WERI-Rb-1 (cell line): ENCODE measurements around the gene CCDC91.

Source experiments
- DNase-seq: peaks from one replicate; pipeline ENCODE4 v3.0.0-alpha.2; 2020
- H3K27ac ChIP-seq: fragments of 250-450 bp; sonication (Bioruptor Pico); 2 replicates; pipeline ENCODE4 v1.5.1; 2020; ENCODE audit warnings: mild to moderate bottlenecking, moderate library complexity
- H3K27me3 ChIP-seq: fragments of 250-450 bp; sonication (Bioruptor Pico); 2 replicates; pipeline ENCODE4 v1.5.1; 2021; ENCODE audit warnings: mild to moderate bottlenecking, low read depth, moderate library complexity; ENCODE audit not compliant: insufficient read depth, severe bottlenecking
- H3K36me3 ChIP-seq: fragments of 250-450 bp; sonication (Bioruptor Pico); 2 replicates; pipeline ENCODE4 v1.5.1; 2020; ENCODE audit warnings: mild to moderate bottlenecking, moderate library complexity
- H3K4me3 ChIP-seq: 2 replicates; pipeline ENCODE4 v1.5.1; 2011; ENCODE audit warnings: low read depth, mild to moderate bottlenecking, control low read depth, low read length
- H3K9me3 ChIP-seq: fragments of 250-450 bp; sonication (Bioruptor Pico); 2 replicates; pipeline ENCODE4 v1.5.1; 2021; ENCODE audit warnings: mild to moderate bottlenecking, moderate library complexity; ENCODE audit not compliant: severe bottlenecking
- TF ChIP-seq, protein P1 (sequence below): IDR thresholded peaks from 2 replicates; pipeline ENCODE4 v1.5.1; 2011; ENCODE audit warnings: low read depth, mild to moderate bottlenecking, control low read depth, inconsistent platforms, low read length

Gene CCDC91

DNA sequence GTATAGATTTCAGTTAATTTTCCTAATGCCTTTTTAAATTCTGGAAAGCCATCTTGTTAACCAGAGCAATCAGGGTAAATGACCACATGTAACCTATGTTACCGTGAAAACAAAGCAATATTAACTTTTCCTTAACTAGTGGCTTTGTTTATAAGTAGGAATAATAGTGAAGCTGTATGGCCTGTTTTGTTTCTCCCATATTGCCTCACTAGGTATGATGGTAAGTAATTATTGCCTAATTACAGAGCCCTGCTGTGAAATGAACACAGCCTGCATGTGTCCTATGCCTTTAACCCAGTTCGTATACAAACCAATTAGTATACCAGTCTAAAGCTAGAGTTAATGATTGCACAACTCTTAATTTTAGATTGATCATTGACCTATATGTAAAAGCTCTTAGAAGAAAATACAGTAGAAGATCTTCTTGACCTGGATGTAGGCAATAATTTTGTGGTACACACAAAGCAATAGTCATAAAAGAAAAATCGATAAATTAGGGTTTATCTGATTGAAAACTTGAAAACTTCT, 249.9 kb downstream of the CCDC91 start:
- H3K27me3 ChIP-seq, result no peaks in the 10 kb centered on the region
- no peaks in the 10 kb centered on the region for H3K9me3 ChIP-seq
- no peak overlapping the region for H3K27ac ChIP-seq
- DNase-seq, result no peak
- H3K36me3 ChIP-seq, result no peaks in the 10 kb centered on the region
- H3K4me3 ChIP-seq, result no peak overlapping the region
- TF ChIP-seq, protein P1, sequence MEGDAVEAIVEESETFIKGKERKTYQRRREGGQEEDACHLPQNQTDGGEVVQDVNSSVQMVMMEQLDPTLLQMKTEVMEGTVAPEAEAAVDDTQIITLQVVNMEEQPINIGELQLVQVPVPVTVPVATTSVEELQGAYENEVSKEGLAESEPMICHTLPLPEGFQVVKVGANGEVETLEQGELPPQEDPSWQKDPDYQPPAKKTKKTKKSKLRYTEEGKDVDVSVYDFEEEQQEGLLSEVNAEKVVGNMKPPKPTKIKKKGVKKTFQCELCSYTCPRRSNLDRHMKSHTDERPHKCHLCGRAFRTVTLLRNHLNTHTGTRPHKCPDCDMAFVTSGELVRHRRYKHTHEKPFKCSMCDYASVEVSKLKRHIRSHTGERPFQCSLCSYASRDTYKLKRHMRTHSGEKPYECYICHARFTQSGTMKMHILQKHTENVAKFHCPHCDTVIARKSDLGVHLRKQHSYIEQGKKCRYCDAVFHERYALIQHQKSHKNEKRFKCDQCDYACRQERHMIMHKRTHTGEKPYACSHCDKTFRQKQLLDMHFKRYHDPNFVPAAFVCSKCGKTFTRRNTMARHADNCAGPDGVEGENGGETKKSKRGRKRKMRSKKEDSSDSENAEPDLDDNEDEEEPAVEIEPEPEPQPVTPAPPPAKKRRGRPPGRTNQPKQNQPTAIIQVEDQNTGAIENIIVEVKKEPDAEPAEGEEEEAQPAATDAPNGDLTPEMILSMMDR, result no peak

DNA sequence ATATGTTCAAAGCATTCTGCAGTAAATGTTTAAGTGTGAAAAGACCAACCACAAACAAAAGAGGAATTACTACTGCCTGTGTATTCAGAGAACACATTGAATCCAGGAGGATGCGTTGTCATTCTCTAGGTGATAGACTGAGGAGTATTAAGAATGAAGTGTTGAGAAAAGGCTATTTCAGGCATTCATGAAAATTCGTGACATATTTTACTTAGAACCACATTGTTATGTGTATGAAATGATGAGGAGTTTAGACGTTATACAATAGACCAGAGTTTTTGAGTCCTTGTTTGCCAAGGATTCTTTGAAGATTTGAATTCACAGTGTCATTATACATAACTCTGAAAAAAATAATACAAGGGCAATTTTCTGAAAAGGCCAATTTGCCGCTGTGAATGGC, 251.8 kb downstream of the CCDC91 start:
- H3K27ac ChIP-seq, result no peak overlapping the region
- no peak for DNase-seq
- TF ChIP-seq, protein P1, result no peak
- no peaks in the 10 kb centered on the region for H3K36me3 ChIP-seq
- no peak overlapping the region for H3K4me3 ChIP-seq
- H3K9me3 ChIP-seq, result no peaks in the 10 kb centered on the region
- H3K27me3 ChIP-seq, result no peaks in the 10 kb centered on the region

DNA sequence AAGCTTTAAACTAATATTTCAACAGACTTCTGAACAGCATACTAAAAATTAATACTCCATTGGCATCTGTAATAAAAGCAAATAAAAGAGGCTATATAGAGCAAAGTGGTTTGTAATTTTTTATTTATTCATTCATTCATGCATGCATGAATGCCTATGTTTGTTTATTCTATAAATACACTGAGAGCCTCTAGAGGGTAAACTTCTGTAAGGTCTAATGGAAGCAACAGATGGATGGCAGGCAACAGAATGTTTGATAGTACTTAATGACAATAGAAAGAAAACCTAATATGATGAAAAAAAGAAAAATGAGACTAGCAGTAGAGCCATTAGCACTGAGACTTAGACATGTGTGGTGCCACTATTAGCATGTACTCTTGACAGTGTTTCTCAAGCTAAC, 253.1 kb downstream of the CCDC91 start:
- no peak for DNase-seq
- H3K27ac ChIP-seq, result no peak overlapping the region
- H3K27me3 ChIP-seq, result no peaks in the 10 kb centered on the region
- no peaks in the 10 kb centered on the region for H3K36me3 ChIP-seq
- H3K9me3 ChIP-seq, result no peaks in the 10 kb centered on the region
- TF ChIP-seq, protein P1, result no peak
- H3K4me3 ChIP-seq, result no peak overlapping the region

DNA sequence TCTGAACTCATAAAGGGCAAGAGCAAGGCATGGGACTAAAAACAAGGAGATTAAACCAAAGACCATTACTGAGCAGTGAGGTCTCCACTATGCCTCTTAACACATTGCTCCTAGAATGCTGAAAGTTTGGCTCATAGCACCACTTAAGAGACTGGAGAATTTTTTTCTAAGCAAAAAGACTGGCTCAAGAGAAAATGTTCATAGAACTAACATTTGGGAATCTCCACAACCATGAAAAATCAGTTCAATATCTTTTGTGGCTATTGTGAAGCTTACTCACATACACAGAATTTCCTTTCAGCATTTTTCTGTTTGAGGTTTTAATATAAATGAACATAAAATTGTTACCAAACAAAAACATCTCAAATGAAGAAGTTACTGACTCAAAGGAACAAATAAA, 255.8 kb downstream of the CCDC91 start:
- TF ChIP-seq, protein P1, result no peak
- no peak for DNase-seq
- no peak overlapping the region for H3K4me3 ChIP-seq

DNA sequence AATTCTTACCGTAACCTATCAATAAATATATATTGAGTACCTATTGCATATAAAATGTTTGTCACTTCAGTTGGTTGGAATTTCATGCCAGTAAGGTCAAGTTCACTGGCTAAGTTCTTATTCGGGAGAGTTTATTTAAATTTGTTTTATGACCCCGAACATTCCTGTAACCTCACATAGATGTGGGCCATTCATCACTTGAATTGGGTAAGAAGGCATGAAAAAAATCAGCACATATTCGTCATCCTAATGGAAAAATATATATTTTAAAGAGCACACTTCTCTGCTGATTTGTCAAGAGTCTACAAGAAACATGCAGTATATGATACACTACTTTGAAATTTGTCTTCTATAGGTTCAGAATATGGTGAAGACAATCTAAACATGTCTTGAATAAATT, 263.4 kb downstream of the CCDC91 start:
- no peaks in the 10 kb centered on the region for H3K9me3 ChIP-seq
- TF ChIP-seq, protein P1, result no peak
- H3K36me3 ChIP-seq, result no peaks in the 10 kb centered on the region
- H3K27ac ChIP-seq, result no peak overlapping the region
- no peaks in the 10 kb centered on the region for H3K27me3 ChIP-seq
- no peak overlapping the region for H3K4me3 ChIP-seq
- no peak for DNase-seq

More for the DNA sequence above, 255.8 kb downstream of the CCDC91 start:
- Histone ChIP-seq H3K27me3 (no peaks in the 10 kb centered on the region), H3K27ac (no peak overlapping the region), H3K9me3 (no peaks in the 10 kb centered on the region), H3K36me3 (no peaks in the 10 kb centered on the region)

DNA sequence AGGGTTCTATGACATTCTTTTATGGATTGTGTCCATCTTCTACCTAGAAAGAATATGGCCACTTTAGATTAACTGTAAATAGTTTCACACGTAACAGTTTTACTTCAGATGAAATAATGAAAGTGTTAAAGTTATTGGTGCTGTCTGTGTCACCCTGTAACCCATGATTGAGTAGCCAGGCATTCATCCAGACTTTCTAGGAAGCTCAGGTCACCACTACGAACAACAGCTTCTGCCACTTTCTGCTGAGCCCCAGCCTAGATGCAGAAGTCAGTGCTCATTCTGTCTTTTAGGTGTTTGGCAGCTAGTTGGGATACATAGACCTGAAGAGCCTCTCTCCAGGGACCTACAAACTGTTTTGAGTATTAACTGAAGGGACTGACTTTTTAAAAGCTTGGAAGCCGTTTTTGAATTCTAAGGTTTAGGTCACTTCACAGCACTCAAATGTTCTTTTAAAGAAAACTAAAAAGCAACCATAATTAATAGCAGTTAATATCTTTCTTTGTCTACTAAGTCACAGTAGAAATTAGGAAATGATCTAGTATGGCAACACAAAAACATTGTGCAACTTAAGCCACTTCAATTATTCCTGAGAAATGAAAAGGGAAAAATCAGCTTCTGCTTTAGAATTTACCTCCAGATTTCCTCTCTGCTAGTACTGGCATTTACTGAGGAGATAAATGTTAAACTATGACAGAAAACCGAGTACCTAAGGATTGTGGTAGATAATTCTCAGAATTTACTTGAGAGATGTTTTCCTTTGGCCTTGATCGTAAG, 266.9 kb downstream of the CCDC91 start:
- no peak overlapping the region for H3K27ac ChIP-seq
- no peaks in the 10 kb centered on the region for H3K27me3 ChIP-seq
- no peak overlapping the region for H3K4me3 ChIP-seq
- no peak for DNase-seq
- TF ChIP-seq, protein P1, result no peak
- no peaks in the 10 kb centered on the region for H3K9me3 ChIP-seq
- no peaks in the 10 kb centered on the region for H3K36me3 ChIP-seq
